GM23248 (cell line): ENCODE data around the gene SYT2. TPM values are rescaled to one million over a fixed set of nuclear protein-coding genes. Genes with fewer than 3 reads are reported as not detected.

Experiments
- DNase-seq: peaks from one replicate; pipeline ENCODE4 v3.0.0-alpha.2; 2015
- H2AFZ ChIP-seq: fragments of 200-600 bp; sonication (generic); 2 replicates; pipeline ENCODE4 v1.6.1; 2016; ENCODE audit warnings: antibody characterized with exemption
- H3F3A ChIP-seq: fragments of 200-600 bp; sonication (generic); 2 replicates; pipeline ENCODE4 v1.6.1; 2016; ENCODE audit warnings: mild to moderate bottlenecking, antibody characterized with exemption, mixed run types; ENCODE audit not compliant: insufficient read depth
- H3K27ac ChIP-seq: fragments of 200-600 bp; sonication (generic); 2 replicates; pipeline ENCODE4 v1.5.1; 2016; ENCODE audit warnings: mild to moderate bottlenecking
- H3K27me3 ChIP-seq: fragments of 200-600 bp; sonication (generic); replicated peaks from 2 replicates; pipeline ENCODE4 v1.6.1; 2016; ENCODE audit warnings: mild to moderate bottlenecking; ENCODE audit not compliant: insufficient read depth
- H3K36me3 ChIP-seq: fragments of 200-600 bp; sonication (generic); 2 replicates; pipeline ENCODE4 v1.6.1; 2016; ENCODE audit warnings: low read depth, mild to moderate bottlenecking
- H3K4me1 ChIP-seq: fragments of 200-600 bp; sonication (generic); 2 replicates; pipeline ENCODE4 v1.6.1; 2016; ENCODE audit warnings: mild to moderate bottlenecking; ENCODE audit not compliant: insufficient read depth
- H3K4me2 ChIP-seq: fragments of 200-600 bp; sonication (generic); one replicate; pipeline ENCODE4 v1.6.1; 2016; ENCODE audit warnings: mild to moderate bottlenecking; ENCODE audit not compliant: unreplicated experiment
- H3K4me3 ChIP-seq: fragments of 200-600 bp; sonication (generic); 2 replicates; pipeline ENCODE4 v1.5.1; 2016; ENCODE audit warnings: mild to moderate bottlenecking
- H3K79me2 ChIP-seq: fragments of 200-600 bp; sonication (generic); 2 replicates; pipeline ENCODE4 v1.6.1; 2016; ENCODE audit warnings: mild to moderate bottlenecking; ENCODE audit not compliant: insufficient read depth
- H3K9ac ChIP-seq: fragments of 200-600 bp; sonication (generic); 2 replicates; pipeline ENCODE4 v1.6.1; 2016; ENCODE audit warnings: mild to moderate bottlenecking
- H3K9me2 ChIP-seq: fragments of 200-600 bp; sonication (generic); 2 replicates; pipeline ENCODE4 v1.6.1; 2016; ENCODE audit warnings: mixed run types, mild to moderate bottlenecking, moderate library complexity; ENCODE audit not compliant: insufficient read depth
- H3K9me3 ChIP-seq: fragments of 200-600 bp; sonication (generic); one replicate; pipeline ENCODE4 v1.6.1; 2017; ENCODE audit warnings: low read depth
- H4K20me1 ChIP-seq: fragments of 200-600 bp; sonication (generic); 2 replicates; pipeline ENCODE4 v1.6.0; 2016; ENCODE audit not compliant: insufficient read depth
- EZH2 ChIP-seq: fragments of 200-600 bp; sonication (generic); IDR thresholded peaks from 2 replicates; pipeline ENCODE4 v1.6.1; 2018; ENCODE audit warnings: antibody characterized with exemption, mild to moderate bottlenecking; ENCODE audit not compliant: insufficient read depth, poor library complexity, severe bottlenecking
- EZH2phosphoT487 ChIP-seq: fragments of 200-600 bp; sonication (generic); IDR thresholded peaks from 2 replicates; pipeline ENCODE4 v1.6.1; 2018; ENCODE audit warnings: antibody characterized with exemption, moderate library complexity, mild to moderate bottlenecking, low read depth; ENCODE audit not compliant: insufficient read depth
- WGBS, 2 experiments: methylation state at CpG; one replicate each; pipeline ENCODE4 v1.1.6; 2015 to 2017; ENCODE audit warnings: low lambda C conversion rate in 2 of 2, low coverage in 1 of 2; ENCODE audit errors: missing lambda C conversion rate in 2 of 2; 5-methylcytosine and 5-hydroxymethylcytosine counted together
- in situ Hi-C: fragments of 300-500 bp; cut with MboI; formaldehyde crosslinking; loops from 2 replicates; pipeline ENCODE4 v1.15.0; 2020
- polyA plus RNA-seq: library from polyadenylated mRNA; unstranded; fragments of >200 nt; fragmentation: Nextera tagmentation; extraction: Ambion mirVana; gene quantifications from 2 replicates; pipeline ENCODE4 v1.2.1, GENCODE V29; 2016
- total RNA-seq: library from RNA; depleted of rRNA; stranded (reverse); fragments of >200 nt; shearing (Covaris generic); gene quantifications from 2 replicates; pipeline ENCODE4 v1.2.3, GENCODE V29; 2014

SYT2 gene
- total and polyA plus RNA-seq, 2 experiments from 2014 or later = 0.05 TPM; not detected in 1

DNA sequence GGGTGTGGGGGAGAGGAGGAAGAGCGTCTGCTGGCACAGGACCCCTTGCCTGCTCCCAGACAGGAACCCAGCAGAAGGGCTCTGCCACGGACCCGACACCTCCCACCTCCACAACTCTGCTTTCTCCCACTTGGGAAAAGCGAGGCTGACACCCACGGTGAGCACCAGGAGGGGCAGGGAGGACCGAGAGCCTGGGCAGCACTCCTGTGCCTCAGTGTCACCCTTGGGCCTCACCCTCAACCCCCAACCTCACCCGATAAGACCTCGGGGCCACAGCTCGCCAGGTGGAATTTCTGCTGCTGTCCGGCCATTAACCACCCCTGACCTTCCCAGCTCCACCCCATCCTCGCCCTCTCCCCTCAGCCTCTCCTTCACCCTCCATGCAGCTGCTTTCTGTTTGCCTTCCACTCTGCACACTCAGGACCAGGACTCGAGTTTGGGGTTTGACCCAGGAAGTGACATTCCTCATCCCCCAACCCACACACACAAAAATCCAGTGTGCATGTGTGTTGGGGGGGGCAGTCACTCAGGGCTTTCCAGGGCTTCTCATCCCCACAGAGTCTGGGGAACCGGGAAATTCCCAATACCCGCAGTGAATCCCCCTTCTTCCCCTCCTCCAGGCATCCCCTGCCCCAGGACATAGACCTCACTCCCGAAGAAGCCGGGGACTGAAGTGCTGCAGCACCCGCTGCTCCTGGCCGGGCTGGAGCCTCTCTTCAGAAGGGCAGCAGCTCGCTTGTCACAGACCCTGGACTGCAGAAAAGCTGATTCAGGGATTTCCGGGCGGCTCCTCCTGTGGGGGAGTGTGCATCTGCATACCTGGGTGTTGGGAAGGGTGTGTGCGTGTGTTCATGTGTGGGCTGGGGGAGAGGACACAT is 65.8 kb downstream of the SYT2 start:
- Histone ChIP-seq H3K4me2 (no peak overlapping the region), H3K27me3 (peaks cover 73% of the 10 kb centered on the region)

GRCh38 chr1:202643397-202644218 is 66.6 kb downstream of the SYT2 start:
- H3K4me2 ChIP-seq = peak overlapping the region; percentile 24
- no peaks in the 10 kb centered on the region for H4K20me1 ChIP-seq
- H3K9ac ChIP-seq = no peak overlapping the region
- TF ChIP-seq EZH2phosphoT487 (0 out of 2 replicates have a peak, but pooled peaks have one; percentile 52), EZH2 (peak; percentile 32)
- H3F3A ChIP-seq = no peaks in the 10 kb centered on the region
- no peaks in the 10 kb centered on the region for H3K9me2 ChIP-seq
- WGBS, 2 experiments = 4 to 5% methylated on average over 35 to 52 of the region's 55 CpGs
- no peak overlapping the region for H3K4me3 ChIP-seq
- DNase-seq = peak; percentile 27
- H3K27me3 ChIP-seq = peaks cover 80% of the 10 kb centered on the region
- H3K36me3 ChIP-seq = no peaks in the 10 kb centered on the region
- no peak overlapping the region for H2AFZ ChIP-seq
- in situ Hi-C loops = no loop called here
- no peaks in the 10 kb centered on the region for H3K4me1 ChIP-seq
- no peaks in the 10 kb centered on the region for H3K79me2 ChIP-seq
- H3K27ac ChIP-seq = no peak overlapping the region
- no peaks in the 10 kb centered on the region for H3K9me3 ChIP-seq

More for the DNA sequence above, 65.8 kb downstream of the SYT2 start:
- no peaks in the 10 kb centered on the region for H3K79me2 ChIP-seq
- H3K36me3 ChIP-seq = no peaks in the 10 kb centered on the region
- TF ChIP-seq EZH2 (no peak), EZH2phosphoT487 (no peak)
- DNase-seq = no peak
- H4K20me1 ChIP-seq = no peaks in the 10 kb centered on the region
- no peaks in the 10 kb centered on the region for H3K4me1 ChIP-seq
- 46 to 52% methylated on average over 14 to 22 of the region's 22 CpGs for WGBS, 2 experiments
- no peak overlapping the region for H3K9ac ChIP-seq
- in situ Hi-C loops = no loop called here
- no peak overlapping the region for H3K4me3 ChIP-seq
- H3K9me3 ChIP-seq = no peaks in the 10 kb centered on the region
- H3K9me2 ChIP-seq = no peaks in the 10 kb centered on the region
- no peak overlapping the region for H2AFZ ChIP-seq
- H3K27ac ChIP-seq = no peak overlapping the region
- no peaks in the 10 kb centered on the region for H3F3A ChIP-seq

DNA sequence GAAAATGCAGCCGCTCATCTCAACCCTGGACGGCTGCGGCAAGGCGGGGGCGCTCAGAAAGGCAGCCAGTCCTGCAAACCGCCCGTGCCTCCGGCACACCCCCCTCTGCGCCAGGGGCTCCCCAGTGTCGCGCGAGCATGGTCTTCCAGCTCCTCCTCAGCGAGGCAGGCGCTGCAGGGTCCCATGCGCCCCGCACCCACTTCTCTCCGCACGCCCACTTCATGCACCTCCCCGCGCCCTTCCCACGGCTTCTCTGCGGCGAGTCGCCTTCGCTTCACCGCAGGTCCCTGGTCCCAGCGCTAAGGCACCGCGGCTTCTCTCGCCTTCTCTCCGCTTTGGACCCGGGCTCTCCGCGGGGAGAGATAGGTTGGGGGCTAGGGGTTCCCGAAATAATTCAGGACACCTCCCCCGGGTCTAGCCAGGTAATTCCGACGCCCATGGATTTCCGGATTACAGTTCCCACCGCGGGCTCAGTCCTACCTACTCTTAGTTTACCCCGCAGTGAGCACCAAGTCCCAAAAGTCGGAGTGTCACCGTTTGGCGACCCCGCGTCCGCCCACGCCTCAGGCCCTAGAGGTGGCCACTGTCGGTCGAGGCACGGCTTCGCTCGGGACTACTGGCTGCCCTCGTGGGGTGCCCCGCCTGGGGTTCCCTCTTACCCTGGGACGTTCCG is 67.5 kb downstream of the SYT2 start:
- H3K36me3 ChIP-seq = no peaks in the 10 kb centered on the region

GRCh38 chr1:202642212-202642611 is 68.0 kb downstream of the SYT2 start:
- Histone ChIP-seq H3K36me3 (no peaks in the 10 kb centered on the region), H2AFZ (no peak overlapping the region), H3K4me2 (no peak overlapping the region), H3K9me3 (no peaks in the 10 kb centered on the region), H3K27me3 (peaks cover 79% of the 10 kb centered on the region), H3K79me2 (no peaks in the 10 kb centered on the region), H3K9me2 (no peaks in the 10 kb centered on the region), H4K20me1 (no peaks in the 10 kb centered on the region), H3K4me3 (no peak overlapping the region), H3K9ac (no peak overlapping the region), H3K27ac (no peak overlapping the region), H3F3A (no peaks in the 10 kb centered on the region), H3K4me1 (no peaks in the 10 kb centered on the region)
- in situ Hi-C loops = no loop called here
- no peak for DNase-seq
- WGBS, 2 experiments = 33 to 41% methylated on average over 15 to 20 of the region's 20 CpGs
- TF ChIP-seq EZH2 = no peak
- TF ChIP-seq EZH2phosphoT487 = no peak

More for the DNA sequence above, 67.5 kb downstream of the SYT2 start:
- 2% methylated on average over 46 to 57 of the region's 58 CpGs for WGBS, 2 experiments
- Histone ChIP-seq H3K4me3 (no peak overlapping the region), H2AFZ (no peak overlapping the region), H3K27me3 (peaks cover 84% of the 10 kb centered on the region), H3K9me3 (no peaks in the 10 kb centered on the region), H3K27ac (no peak overlapping the region), H3K9me2 (no peaks in the 10 kb centered on the region), H3K9ac (no peak overlapping the region), H3K79me2 (no peaks in the 10 kb centered on the region), H3K4me1 (no peaks in the 10 kb centered on the region), H4K20me1 (no peaks in the 10 kb centered on the region), H3F3A (no peaks in the 10 kb centered on the region), H3K4me2 (peak overlapping the region; percentile 35)
- no peak for DNase-seq
- TF ChIP-seq EZH2 (peak; percentile 98), EZH2phosphoT487 (peak; percentile 41; the same call in 1 of the 2 replicates)
- in situ Hi-C loops = no loop called here
